Brain pericyte (primary cell): ENCODE data around the gene GMPR2.

Experiments
- DNase-seq: peaks from one replicate; pipeline ENCODE4 v3.0.0-alpha.2; 2012; ENCODE audit warnings: low read depth, low spot score

GMPR2 gene

DNA sequence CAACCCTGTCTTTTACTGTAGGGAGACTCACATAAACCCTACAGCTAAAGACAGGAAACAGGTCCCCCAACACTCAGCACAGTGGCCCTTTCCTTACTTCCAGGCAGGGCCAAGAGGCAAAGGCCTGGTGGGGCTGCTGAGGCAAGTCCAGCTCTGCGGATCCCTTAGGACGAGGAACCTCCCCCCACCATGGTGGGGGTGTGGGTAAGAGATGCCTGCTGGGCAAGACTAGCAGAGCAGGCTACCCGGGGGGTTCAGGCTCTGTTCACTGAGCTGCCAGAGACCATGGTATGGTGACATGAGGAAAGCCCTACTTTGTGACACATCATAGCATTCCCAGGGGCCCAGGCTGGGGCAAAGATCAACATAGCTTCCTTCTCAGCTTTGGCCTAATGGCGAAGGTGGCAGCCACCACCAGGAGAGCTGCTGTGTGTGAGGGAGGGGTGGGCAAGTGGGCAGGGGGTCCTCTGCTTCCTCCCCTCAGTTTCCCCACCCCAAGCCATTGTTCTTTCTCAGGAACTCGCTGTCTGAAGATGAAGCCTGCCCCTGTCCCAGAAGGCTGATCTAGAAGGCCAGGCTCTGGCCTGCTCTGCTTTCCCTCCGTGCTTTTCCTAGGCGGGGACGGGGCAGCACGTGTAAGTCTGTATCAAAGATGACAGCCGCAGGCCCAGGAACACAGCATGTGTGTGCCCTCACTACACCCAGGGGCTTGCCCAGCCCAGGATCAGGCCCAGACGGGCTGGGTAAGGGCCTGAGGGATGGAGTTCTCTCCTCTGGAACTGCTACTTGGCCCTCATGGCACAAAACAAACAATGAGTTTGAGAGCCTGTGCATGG is 19.8 kb downstream of the GMPR2 start:
- no peak for DNase-seq

DNA sequence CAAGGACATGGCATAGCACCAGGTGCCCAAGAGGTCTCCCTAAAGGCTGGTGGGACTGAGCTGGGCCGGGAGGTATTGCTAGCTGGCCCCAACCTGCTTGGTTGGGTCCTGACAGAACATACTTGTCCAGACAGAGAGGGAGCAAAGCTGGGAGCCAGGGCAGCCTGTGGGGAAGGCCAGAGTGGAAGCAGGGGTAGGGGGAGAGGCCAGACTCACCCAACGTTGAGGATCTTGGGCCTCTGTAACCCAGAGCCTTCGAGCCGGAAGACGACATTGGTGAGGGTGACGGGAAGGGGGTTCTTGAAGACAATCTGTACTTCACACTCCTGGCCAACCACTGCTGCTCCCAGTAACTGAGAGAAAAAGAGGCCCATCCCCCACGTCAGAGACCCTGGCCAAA is 21.2 kb downstream of the GMPR2 start:
- DNase-seq, result no peak

GRCh38 chr14:24254630-24255392 is 22.1 kb downstream of the GMPR2 start:
- DNase-seq, result no peak

DNA sequence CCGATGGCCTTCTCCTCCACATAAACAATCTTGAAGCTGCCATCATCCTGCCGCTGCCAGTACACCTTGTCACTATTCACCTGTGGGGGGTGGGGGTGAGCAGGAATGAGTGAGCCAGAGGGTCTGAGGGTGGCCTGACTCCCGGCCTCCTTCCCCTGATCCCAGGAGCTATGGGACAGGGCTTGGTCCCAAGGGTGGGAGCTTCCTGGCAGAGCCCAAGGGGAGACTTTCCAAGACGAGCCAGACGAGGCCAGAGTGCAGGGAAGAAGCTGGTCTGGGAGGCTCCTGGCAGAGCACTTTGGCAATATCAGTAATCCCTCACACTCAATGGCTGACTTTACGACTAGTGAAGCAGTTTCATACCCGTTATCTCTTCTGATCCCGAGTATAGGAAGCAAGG is 22.7 kb downstream of the GMPR2 start:
- DNase-seq, result no peak

DNA sequence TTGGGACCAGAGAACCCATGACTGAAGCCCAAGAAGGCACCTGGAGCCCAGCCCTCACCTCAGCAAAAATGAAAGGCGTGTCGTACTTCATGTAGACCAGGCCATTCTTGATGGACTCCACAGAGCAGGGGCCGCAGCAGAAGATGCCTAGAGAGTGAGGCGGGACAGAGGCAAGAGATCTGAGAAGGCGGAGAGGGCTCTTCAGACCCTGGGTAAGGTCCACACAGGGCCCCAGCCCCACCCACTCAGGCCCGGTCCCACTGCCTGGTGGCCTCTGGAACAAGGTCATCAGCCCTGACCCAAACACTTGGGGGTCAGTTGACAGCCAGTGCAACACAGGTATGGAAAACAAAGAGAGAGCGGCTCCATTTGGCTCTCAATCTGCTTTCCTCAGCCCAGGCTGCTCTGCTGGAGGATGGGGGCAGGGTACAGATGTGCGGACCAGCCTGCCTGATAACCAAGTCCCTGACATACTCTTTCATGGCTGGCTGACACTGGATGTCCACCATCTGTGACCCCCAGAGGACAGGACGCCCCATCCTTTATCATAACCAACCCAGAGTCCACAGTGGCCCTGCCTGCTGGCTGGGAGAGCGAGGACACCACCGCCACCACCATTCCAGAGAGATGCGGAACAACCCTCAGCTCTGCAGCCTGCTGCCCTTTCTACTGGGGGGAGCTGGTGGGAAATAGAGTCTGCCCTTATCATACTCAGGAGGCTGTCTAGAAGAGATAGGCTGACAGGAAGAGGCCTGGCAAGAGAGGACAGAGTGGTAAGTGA is 23.4 kb downstream of the GMPR2 start:
- no peak for DNase-seq

DNA sequence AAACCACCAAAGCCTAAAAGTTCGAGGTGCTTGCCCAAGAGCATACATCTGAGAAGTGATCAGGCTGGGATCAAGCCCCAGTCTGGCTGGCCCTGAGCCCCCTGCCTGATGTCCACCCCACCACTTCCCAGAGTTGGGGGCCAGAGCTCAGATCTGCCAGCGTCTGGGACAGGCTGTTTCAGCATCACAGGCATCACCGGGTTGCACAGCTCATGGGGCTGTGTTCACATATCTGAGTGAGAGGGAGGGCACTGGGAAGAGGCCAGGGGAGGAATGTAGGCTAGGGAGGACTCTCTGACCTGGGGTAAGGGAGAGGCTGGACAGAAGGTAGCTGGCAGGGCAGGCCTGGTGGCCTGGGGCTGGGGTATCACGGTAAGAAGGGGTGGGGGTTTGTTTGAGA is 24.2 kb downstream of the GMPR2 start:
- DNase-seq, result no peak

- DNase-seq, result no peak
These were observed 25.4 kb downstream of the GMPR2 start for GRCh38 chr14:24258119-24258518.

DNA sequence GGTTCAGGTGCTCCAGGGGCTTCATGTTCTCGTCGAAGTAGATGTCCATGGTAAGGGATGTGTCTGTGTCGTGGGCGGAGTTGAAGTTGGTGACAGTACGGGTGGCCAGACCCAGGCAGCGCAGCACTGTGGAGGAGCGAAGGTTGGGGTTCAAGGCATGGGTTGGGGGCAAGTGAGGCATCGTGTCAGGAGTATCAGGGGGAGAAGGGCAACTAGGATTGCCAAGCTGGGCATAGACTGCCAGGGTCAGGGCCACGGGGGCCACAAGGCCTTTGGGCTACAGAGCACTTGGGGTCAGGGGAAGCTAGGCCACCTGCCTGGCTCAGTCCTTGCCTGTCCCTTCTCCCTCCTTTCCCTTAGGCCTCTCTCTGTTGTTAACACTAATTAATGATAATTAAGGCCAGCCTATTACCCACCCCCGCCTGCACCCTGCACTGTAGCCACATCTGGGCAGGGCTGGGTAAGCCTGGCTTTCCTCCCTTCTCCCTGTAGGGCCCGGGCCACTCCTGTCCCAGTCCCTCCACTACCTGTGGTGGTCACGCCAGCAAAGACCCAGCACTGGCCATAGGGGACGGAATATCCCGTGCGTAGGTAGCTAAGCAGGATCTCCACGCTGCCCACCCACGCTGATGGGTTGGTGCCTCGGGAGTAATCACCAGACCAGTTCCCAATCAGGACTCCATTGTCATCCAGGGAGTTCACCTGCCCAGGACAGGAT is 26.0 kb downstream of the GMPR2 start:
- DNase-seq, result no peak

DNA sequence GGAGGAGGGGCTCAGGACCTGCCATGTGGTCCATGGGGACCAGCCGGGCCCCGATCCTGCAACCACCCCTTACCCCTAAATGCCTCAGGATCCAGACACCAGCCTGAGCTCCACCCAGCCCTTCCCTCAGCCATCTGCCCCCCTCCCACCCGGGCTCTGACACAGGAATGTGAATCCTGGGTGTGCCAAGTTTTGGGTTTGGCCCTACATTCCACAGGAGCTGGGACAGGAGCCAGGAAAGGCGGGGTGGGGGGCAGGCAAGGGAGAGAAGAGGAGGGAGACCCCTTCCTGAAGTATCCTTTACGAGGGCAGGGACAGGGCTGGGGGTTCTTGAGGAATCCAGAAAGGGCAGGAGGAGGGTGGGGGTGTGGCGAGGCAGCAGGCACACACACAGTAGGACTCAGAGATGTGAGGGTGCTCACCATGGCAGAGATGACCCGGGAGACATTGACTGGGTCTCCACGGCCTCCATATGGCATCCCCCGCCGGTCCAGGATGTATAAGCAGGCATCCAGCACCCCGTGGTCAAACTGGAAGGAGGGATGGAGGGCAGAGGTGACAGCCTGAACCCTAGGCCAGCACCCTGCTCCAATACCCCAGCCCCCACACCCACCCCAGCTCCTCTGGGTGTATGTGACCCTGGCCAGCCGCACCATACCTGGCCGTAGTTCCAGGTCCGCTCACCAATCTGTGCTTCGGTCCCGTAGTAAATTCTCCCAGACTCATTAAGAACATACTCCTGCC is 26.7 kb downstream of the GMPR2 start:
- DNase-seq, result no peak

DNA sequence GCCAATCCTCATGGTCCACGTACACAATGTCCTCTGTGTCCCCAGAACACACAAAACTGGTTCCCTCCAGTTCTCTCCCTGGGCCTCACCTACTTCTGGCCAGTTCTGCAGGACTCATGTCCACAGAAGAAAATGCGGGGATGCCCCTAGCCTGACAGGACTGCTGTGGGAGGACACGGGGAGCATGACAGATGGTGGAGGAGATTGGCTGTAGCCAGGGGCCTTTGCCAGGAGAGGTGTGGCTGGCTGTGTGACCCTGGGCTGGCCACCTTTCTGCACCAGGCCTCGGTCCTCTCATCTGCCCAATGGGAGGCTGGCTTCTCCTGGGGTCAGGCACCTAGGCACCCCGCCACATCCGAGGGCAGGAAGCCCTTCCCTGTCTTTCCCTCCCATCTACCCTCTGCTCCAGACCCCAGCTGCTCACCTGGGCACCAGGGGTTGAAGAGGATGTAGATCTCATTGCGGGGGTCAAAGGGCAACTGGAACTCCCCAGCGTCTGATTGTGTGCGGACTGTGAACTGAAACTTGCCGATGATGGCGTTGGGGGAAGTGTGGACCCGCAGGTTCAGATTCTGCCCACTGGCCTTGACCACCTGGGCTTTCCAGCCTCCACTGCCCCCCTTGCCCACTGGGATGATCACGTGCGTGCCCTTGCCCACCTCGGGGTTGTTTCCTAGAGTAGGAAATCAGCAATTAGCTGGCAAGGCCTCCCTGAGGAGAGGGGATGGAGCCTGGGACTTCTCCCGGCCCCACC is 27.5 kb downstream of the GMPR2 start:
- DNase-seq, result no peak

DNA sequence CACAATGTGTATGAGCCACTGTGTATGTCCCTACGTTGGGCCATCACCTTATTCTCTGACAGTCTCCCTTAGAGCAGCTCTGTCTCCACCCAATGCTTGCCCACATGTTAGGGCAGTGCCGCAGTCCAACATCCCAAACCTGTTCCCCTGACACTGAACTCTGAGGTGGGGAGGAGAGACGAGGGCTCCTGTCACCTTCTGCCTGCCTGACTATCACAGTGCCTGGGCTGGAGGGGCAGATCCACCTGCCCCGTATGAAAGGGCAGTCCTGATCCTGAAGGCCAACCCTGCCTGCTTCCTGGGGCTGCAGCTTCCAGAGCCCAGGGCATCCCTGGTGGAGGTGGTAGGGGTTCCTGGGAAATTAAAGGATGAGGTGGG is 28.0 kb downstream of the GMPR2 start:
- no peak for DNase-seq

GRCh38 chr14:24261256-24261968 is 28.7 kb downstream of the GMPR2 start:
- no peak for DNase-seq

GRCh38 chr14:24261969-24262327 is 29.2 kb downstream of the GMPR2 start:
- DNase-seq, result no peak

GRCh38 chr14:24262821-24263733 is 30.3 kb downstream of the GMPR2 start, which contains the start of gene TGM1:
Gene TGM1 (minus strand): TSS chr14:24263177. CDS start chr14:24262352, 825 bp downstream.
- no peak for DNase-seq

- no peak for DNase-seq
These were observed 31.1 kb downstream of the GMPR2 start for GRCh38 chr14:24263848-24264247.

- no peak for DNase-seq
These were observed 31.6 kb downstream of the GMPR2 start for GRCh38 chr14:24264298-24264697.

DNA sequence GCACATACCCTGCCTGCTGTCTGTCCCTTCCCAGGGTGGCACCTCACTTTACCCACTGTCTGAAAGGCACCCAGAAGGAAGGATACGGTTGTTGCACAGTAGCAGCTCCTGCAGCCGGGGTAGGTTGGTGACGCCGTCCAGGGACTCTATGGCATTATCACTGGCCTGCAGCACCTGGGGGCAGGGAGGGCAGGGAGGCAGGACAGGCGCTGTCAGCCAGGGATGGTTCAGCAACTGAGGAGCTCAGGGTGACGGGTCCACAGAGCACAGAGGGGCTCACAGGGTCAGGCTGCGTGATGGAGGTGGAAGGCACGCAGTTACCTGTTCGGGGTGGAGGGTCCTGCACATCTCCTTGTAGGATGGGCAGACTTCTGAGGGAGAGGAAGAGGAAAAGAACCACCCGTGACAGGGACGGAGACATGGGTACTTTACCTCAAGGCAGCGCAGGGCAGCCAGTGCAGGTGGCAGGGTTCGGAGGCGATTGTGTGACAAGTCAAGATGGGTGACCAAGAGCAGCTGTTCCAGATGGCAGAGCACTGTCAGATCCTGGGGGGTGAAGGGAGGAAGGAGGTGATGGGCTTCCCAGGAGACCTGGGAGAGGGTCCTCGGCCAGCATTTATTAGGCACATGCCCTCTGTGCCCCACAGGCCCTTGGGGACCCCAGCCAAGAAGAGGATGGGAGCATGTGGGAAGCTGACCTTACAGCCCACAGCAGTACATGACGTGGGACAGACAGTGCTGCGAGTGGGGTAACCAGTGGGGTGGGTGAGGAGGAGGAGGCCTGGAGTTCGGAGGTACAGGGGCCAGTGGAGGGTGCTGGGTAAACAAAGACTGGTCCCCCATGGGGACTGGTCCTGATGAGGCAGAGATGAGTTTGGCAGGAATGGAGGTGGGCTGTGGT is 33.9 kb downstream of the GMPR2 start:
- no peak for DNase-seq
